HEK293T (cell line): ENCODE data around the gene ADIPOQ.
"Not testable (repeated sequence)": the region's sequence is repeated elsewhere in the genome, so short reads cannot be mapped to it uniquely, and the experiment has no call there.

Source experiments
- CTCF ChIA-PET: fragments of 350-600 bp; formaldehyde crosslinking; extraction: SDS; loops from one replicate; lab custom pipeline; 2021; ENCODE audit warnings: antibody characterized with exemption, inconsistent platforms; lab: Yijun Ruan, JAX
- POLR2A ChIA-PET: fragments of 350-600 bp; formaldehyde crosslinking; extraction: SDS; loops from one replicate; lab custom pipeline; 2020; ENCODE audit warnings: antibody characterized with exemption, inconsistent platforms; lab: Yijun Ruan, JAX
- DNase-seq: peaks from one replicate; pipeline ENCODE4 v3.0.0; 2012; ENCODE audit warnings: mixed read lengths; ENCODE audit errors: extremely low spot score
- ARNT ChIP-seq: fragments of 450-650 bp; IDR thresholded peaks from 2 replicates; pipeline ENCODE4 v1.6.1; 2017; ENCODE audit warnings: mild to moderate bottlenecking
- BHLHE40 ChIP-seq: fragments of 450-650 bp; IDR thresholded peaks from 2 replicates; pipeline ENCODE4 v1.6.1; 2016; ENCODE audit warnings: mild to moderate bottlenecking, moderate library complexity, borderline replicate concordance
- CTBP1 ChIP-seq: fragments of 450-650 bp; IDR thresholded peaks from 2 replicates; pipeline ENCODE4 v1.6.1; 2016; ENCODE audit warnings: borderline replicate concordance
- ELF4 ChIP-seq: fragments of 450-650 bp; IDR thresholded peaks from 2 replicates; pipeline ENCODE4 v1.6.1; 2017; ENCODE audit warnings: antibody characterized with exemption
- FOXA1 ChIP-seq: fragments of 450-650 bp; IDR thresholded peaks from 2 replicates; pipeline ENCODE4 v1.6.1; 2016; ENCODE audit warnings: mild to moderate bottlenecking
- FOXK2 ChIP-seq: fragments of 450-650 bp; IDR thresholded peaks from 2 replicates; pipeline ENCODE4 v1.6.1; 2016; ENCODE audit warnings: mild to moderate bottlenecking
- FOXM1 ChIP-seq: fragments of 450-650 bp; IDR thresholded peaks from 2 replicates; pipeline ENCODE4 v1.6.1; 2017; ENCODE audit warnings: mild to moderate bottlenecking, borderline replicate concordance
- HDGF ChIP-seq: fragments of 450-650 bp; IDR thresholded peaks from 2 replicates; pipeline ENCODE4 v1.6.1; 2017; ENCODE audit warnings: antibody characterized with exemption, borderline replicate concordance
- L3MBTL2 ChIP-seq: fragments of 450-650 bp; conservative IDR thresholded peaks from 2 replicates; pipeline ENCODE4 v1.6.1; 2016; ENCODE audit warnings: mild to moderate bottlenecking
- LEF1 ChIP-seq: fragments of 450-650 bp; IDR thresholded peaks from 2 replicates; pipeline ENCODE4 v1.6.1; 2017; ENCODE audit warnings: mild to moderate bottlenecking, borderline replicate concordance
- NFRKB ChIP-seq: fragments of 450-650 bp; IDR thresholded peaks from 2 replicates; pipeline ENCODE4 v1.6.1; 2016; ENCODE audit warnings: mild to moderate bottlenecking, moderate library complexity
- PKNOX1 ChIP-seq: fragments of 450-650 bp; IDR thresholded peaks from 2 replicates; pipeline ENCODE4 v1.6.1; 2016
- SP1 ChIP-seq: fragments of 450-650 bp; IDR thresholded peaks from 2 replicates; pipeline ENCODE4 v1.6.1; 2017
- SUZ12 ChIP-seq: fragments of 450-650 bp; IDR thresholded peaks from 2 replicates; pipeline ENCODE4 v1.6.1; 2016; ENCODE audit warnings: mild to moderate bottlenecking
- TARDBP ChIP-seq: fragments of 450-650 bp; IDR thresholded peaks from 2 replicates; pipeline ENCODE4 v1.6.1; 2016
- ZNF384 ChIP-seq: fragments of 450-650 bp; IDR thresholded peaks from 2 replicates; pipeline ENCODE4 v1.6.1; 2016

ADIPOQ gene

GRCh38 chr3:186896875-186897274 is 54.4 kb downstream of the ADIPOQ start:
- ChIA-PET POLR2A (no interaction called here), CTCF (no interaction called here)
- no peak for TF ChIP-seq TARDBP
- TF ChIP-seq ELF4: no peak
- no peak for TF ChIP-seq L3MBTL2
- TF ChIP-seq FOXA1: no peak
- TF ChIP-seq BHLHE40: no peak
- TF ChIP-seq NFRKB: no peak
- TF ChIP-seq HDGF: no peak
- TF ChIP-seq CTBP1: no peak
- TF ChIP-seq SP1: no peak
- TF ChIP-seq SUZ12: no peak
- no peak for TF ChIP-seq PKNOX1
- TF ChIP-seq ZNF384: no peak
- no peak for TF ChIP-seq ARNT
- TF ChIP-seq FOXK2: no peak
- no peak for DNase-seq

- DNase-seq: no peak
- TF ChIP-seq FOXA1: no peak
- TF ChIP-seq SP1: no peak
- no peak for TF ChIP-seq FOXM1
- no peak for TF ChIP-seq ELF4
- TF ChIP-seq ZNF384: no peak
- no peak for TF ChIP-seq LEF1
- no peak for TF ChIP-seq TARDBP
- no peak for TF ChIP-seq SUZ12
- TF ChIP-seq CTBP1: no peak
- TF ChIP-seq L3MBTL2: no peak
- TF ChIP-seq HDGF: no peak
- no peak for TF ChIP-seq PKNOX1
- TF ChIP-seq NFRKB: no peak
- no peak for TF ChIP-seq BHLHE40
- no peak for TF ChIP-seq ARNT
- TF ChIP-seq FOXK2: no peak
- ChIA-PET POLR2A (no interaction called here), CTCF (interaction anchor here (1.2 kb wide), 1 partner anchor 238 kb away, joined by 3 read pairs; the partner anchor contains the start of gene RPL39L)
These were observed 58.7 kb downstream of the ADIPOQ start for GRCh38 chr3:186901135-186901734.

- DNase-seq: no peak
- CTCF ChIA-PET: no interaction called here
- POLR2A ChIA-PET: no interaction called here
- TF ChIP-seq BHLHE40 (no peak), L3MBTL2 (no peak), FOXM1 (no peak), HDGF (no peak), ZNF384 (no peak), LEF1 (no peak), SP1 (no peak), PKNOX1 (no peak), TARDBP (no peak), FOXA1 (no peak), ELF4 (no peak), NFRKB (no peak), CTBP1 (no peak), FOXK2 (no peak), ARNT (no peak), SUZ12 (no peak)
These were observed 59.6 kb downstream of the ADIPOQ start for GRCh38 chr3:186902154-186902553.

GRCh38 chr3:186902713-186903112 is 60.2 kb downstream of the ADIPOQ start:
- DNase-seq: no peak
- CTCF ChIA-PET: no interaction called here
- POLR2A ChIA-PET: no interaction called here
- no peak for TF ChIP-seq SP1
- no peak for TF ChIP-seq TARDBP
- TF ChIP-seq ELF4: no peak
- no peak for TF ChIP-seq PKNOX1
- TF ChIP-seq FOXK2: no peak
- TF ChIP-seq L3MBTL2: no peak
- no peak for TF ChIP-seq LEF1
- TF ChIP-seq SUZ12: no peak
- TF ChIP-seq ARNT: no peak
- no peak for TF ChIP-seq BHLHE40
- no peak for TF ChIP-seq FOXM1
- no peak for TF ChIP-seq ZNF384
- TF ChIP-seq HDGF: no peak
- no peak for TF ChIP-seq NFRKB
- TF ChIP-seq FOXA1: no peak
- no peak for TF ChIP-seq CTBP1

- CTCF ChIA-PET, POLR2A ChIA-PET: not testable (repeated sequence)
These were observed 61.2 kb downstream of the ADIPOQ start for GRCh38 chr3:186903676-186904075.

GRCh38 chr3:186907075-186907474 is 64.6 kb downstream of the ADIPOQ start:
- DNase-seq, CTCF ChIA-PET, POLR2A ChIA-PET: not testable (repeated sequence)

More at GRCh38 chr3:186903676-186904075, 61.2 kb downstream of the ADIPOQ start:
- DNase-seq: not testable (repeated sequence)
